ENCODE data around the gene PPP1R14C.

PPP1R14C gene

GRCh38 chr6:150198532-150198931 is 55.7 kb downstream of the PPP1R14C start:
- no peak for DNase-seq

DNA sequence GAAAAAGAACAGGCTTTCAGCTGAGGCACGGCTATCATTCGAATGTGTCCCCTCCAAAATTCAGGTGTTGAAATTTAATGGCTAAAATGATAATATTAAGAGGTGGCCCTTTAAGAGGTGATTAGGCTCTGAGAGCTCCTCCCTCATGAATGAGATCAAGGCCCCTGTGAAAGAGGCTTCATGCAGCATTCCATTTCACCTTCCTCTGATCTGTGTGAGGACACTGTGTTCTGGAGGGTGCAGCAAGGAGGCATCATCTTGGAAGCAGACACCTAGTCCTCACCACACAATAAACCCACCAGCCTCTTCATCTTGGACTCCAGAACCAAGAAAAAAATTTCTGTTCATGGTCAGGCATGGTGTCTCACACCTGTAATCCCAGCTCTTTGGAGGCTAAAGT is 56.4 kb downstream of the PPP1R14C start:
- no peak for DNase-seq

- no peak for DNase-seq
Measured at GRCh38 chr6:150200428-150201100, 57.7 kb downstream of the PPP1R14C start.

GRCh38 chr6:150201285-150201684 is 58.4 kb downstream of the PPP1R14C start:
- no peak for DNase-seq

GRCh38 chr6:150201772-150202329 is 59.0 kb downstream of the PPP1R14C start:
- no peak for DNase-seq

DNA sequence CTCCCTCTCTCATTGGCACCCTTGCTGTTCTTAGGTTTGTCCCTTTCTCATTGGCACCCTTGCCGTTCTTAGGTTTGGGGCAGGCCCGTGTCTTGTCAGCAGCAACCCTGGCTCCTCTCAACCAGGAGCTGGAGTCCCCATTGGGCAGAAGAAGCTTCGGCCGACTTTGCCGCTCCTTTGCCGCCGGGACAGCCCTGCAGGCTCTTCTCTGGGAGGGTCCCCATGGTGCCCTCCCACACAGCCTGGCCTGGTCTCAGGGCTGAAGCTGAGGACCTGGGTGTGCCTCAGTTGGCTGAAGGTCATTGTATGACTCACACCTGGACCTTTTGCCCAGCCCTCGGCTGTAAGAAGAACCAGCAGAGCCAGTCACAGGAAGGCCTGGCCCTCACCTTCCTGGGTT is 59.6 kb downstream of the PPP1R14C start:
- DNase-seq: no peak

DNA sequence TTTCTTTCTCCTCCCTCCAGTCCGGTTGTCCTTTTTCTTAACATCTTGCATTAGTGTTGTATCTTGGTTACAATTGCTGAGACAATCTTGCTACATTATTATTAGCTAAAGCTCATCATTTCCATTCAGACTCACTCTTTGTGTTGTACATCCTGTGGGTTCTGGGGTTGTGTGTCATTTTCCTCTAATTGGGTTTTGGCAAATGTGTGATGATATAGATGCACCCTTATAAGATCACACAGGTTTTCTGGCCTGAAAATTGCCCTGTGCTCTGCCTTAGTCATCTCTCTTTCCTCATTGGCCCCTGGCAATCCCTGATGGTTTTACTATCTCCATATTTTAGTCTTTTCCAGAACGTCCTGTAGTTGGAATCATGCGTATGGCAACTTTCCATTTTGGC is 60.1 kb downstream of the PPP1R14C start:
- no peak for DNase-seq

- DNase-seq: no peak
Measured at GRCh38 chr6:150203378-150203777, 60.5 kb downstream of the PPP1R14C start.

DNA sequence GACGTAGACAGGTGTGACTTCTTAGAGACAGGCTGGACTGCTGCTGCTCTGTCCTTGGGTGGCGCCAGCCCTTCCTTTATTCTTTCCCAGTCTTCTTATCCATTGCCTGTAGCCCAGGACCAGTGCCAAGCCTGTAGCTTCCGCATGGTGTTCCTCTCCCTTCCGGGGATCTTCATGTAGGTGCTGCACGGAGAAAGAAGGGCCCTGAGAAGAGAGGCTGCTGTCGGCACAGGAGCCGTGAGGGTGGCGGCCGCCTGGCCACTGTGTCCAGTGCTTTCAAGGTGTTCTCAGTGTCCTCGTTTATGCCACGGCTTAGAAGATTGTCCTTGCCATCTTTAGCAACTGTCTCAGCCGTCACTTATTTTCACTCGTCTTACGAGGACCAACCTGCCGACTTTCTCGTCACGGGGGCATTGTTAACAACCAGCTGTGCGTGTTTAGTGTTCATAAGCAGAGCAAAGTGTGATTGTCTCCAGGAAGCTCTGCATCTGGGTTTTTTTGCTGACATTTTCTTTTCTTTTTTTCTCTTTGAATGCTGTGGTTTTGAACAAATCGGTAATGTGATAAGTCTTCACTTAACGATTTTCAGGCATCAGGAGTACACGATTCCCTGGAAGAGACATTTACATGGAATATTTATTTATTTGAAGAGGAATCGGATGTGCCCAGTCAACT is 61.2 kb downstream of the PPP1R14C start:
- DNase-seq: no peak

DNA sequence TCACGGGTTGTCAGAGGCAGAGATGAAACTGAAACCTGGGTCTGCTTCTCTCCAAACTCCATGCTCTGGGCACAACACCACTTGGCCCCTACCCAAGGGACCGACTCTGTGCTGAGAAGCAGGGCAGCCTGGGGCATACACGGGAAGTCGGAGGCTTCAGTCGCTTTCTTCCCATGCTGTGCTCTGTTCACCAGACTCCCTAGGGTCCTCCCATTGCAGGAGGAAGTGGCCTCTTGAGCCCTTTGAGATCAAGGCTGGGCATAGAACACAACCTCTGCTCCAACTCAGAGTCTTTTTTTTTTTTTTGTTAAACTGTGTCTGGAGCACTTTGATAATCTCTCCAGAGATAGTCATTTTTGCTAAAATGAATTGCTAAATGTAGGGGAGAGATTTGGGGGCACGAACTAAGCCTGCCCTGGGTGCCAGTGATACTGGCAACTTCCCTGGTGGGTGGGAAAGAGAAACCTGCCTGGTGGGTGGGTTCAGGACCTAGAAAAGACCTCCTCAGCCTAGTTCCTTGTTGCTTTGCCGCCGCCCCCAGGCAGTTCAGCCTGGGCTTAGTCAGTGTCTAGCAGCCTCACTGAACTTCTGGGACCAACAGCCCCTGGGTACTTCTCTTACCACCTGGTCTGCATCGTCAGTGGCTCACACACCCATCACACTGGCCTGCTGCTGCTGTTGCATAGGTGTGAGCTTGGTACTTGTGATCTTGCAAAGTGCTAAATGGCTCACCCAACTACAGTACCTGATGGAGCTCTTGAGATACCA is 62.0 kb downstream of the PPP1R14C start:
- no peak for DNase-seq

DNA sequence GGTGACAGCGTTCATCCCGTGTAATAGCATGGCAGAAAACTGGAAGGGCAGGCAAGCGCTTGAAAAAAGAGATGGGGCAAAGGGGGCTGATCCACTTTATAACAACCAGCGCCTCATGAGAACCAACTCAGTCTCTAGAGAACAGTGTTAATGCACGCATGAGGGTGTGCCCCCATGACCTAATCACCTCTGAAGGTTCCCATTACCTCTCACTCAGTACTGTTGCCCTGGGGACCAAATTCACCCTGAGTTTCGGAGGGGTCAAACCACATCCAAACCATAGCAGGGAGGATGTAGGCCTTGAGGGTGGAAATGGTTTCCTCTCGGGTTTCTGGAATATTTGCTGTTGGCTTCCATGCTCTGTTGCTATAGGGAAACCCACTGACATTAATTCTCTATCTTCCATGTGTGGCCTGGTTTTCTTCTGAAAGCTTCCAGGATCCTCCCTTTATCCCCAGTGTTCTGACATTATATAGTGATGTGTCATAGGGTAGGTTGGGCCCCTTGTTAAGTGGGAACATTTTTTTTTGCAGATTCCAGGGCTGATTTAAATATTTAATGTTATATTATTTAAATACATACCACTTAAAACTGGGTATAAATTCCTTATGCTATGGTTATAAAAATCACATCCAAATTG is 65.2 kb downstream of the PPP1R14C start:
- no peak for DNase-seq

- DNase-seq: no peak
Measured at GRCh38 chr6:150208611-150209352, 65.9 kb downstream of the PPP1R14C start.

DNA sequence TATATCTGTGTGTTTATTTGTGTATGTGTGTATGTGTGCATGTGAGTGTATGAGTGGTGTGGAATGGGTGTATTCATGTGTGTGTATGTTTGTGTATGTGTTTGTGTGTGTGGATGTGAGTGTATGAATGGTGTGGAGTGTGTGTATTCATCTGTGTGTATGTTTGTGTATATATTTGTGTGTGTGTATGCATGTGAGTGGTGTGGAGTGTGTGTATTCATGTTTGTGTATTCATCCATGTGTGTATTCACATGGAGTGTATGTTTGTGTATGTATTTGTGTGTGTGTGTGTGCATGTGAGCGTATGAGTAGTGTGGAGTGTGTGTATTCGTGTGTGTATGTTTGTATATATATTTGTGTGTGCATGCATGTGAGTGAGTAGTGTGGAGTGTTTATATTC is 66.6 kb downstream of the PPP1R14C start:
- no peak for DNase-seq

GRCh38 chr6:150211700-150212511 is 69.1 kb downstream of the PPP1R14C start:
- no peak for DNase-seq

GRCh38 chr6:150212778-150213177 is 69.9 kb downstream of the PPP1R14C start:
- no peak for DNase-seq

- DNase-seq: no peak
Measured at GRCh38 chr6:150213301-150213700, 70.5 kb downstream of the PPP1R14C start.

GRCh38 chr6:150214310-150214709 is 71.5 kb downstream of the PPP1R14C start:
- no peak for DNase-seq

DNA sequence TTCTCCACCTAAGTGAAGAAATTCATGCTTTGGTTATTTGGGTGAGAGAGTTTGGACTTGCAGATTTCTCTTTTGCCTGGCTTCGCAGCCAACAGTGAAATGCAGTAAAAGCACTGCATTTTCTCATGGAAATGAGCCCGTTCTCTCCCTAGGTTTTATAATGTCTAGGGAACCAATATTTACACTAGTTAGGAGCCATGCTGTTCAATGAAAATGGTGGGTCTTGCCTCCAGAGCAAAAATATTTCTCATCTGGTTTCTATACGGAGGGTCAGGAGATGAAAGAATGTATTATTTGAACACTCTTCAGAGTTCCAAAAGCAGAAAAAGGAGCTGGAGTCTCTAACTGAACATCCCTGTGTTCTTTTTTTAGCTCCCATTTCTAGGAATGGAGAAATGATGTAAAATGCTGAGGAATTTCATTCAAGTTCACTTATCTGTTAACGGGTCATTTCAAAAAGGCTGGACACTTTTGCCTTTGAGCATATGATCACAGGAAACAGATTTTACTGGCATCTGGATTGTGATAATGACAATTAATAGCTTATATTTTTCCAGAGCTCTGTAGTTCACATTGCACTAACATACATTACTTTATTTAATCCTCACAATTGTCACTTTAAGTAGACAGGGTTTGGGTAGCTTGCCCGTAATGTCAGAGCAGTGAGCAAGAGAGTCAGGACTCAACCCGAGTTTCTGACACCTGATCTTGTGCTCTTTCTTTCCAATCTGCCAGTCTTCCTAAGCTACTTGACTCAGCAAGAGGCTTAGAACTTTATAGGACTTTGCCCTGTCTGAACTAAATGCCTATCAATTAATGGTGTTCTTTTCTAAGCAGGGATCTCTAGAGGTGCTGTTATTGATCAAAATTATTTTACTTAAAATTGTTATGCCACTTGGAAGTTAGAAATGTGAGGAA is 78.0 kb downstream of the PPP1R14C start:
- no peak for DNase-seq

- DNase-seq: no peak
Measured at GRCh38 chr6:150224820-150225219, 82.0 kb downstream of the PPP1R14C start.

- no peak for DNase-seq
Measured at GRCh38 chr6:150227281-150227680, 84.4 kb downstream of the PPP1R14C start.

Data from right hindlimb (tissue), 1 donor.